Subcutaneous abdominal adipose tissue (tissue), 5 donors: ENCODE measurements around the gene C1orf21.
A peak's percentile ranks its signal among the peaks of the same experiment; 100 is the strongest.

Experiments used
- H3K27ac ChIP-seq: one replicate; pipeline ENCODE4 v1.7.0; 2013; ENCODE audit warnings: low read depth, mild to moderate bottlenecking, inconsistent platforms, low read length, moderate library complexity
- H3K27me3 ChIP-seq, 5 donors: one replicate each; pipeline ENCODE4 v1.7.0; 2013; ENCODE audit warnings: low read length in 5 of 5, inconsistent platforms in 1 of 5; ENCODE audit not compliant: control insufficient read depth in 5 of 5, insufficient read depth in 4 of 5
- H3K36me3 ChIP-seq, 5 donors: one replicate each; pipeline ENCODE4 v1.7.0; 2013; ENCODE audit warnings: low read length in 5 of 5; ENCODE audit not compliant: control insufficient read depth in 5 of 5, insufficient read depth in 5 of 5
- H3K4me1 ChIP-seq, 5 donors: one replicate each; pipeline ENCODE4 v1.7.0; 2013; ENCODE audit warnings: low read length in 5 of 5, mild to moderate bottlenecking in 3 of 5, moderate library complexity in 1 of 5; ENCODE audit not compliant: control insufficient read depth in 5 of 5, insufficient read depth in 5 of 5
- H3K4me3 ChIP-seq, 5 donors: one replicate each; pipeline ENCODE4 v1.7.0; 2013; ENCODE audit warnings: low read length in 5 of 5, low read depth in 1 of 5
- H3K9ac ChIP-seq, 5 donors: one replicate each; pipeline ENCODE4 v1.7.0; 2013; ENCODE audit warnings: low read length in 5 of 5, mild to moderate bottlenecking in 4 of 5, moderate library complexity in 3 of 5
- H3K9me3 ChIP-seq, 5 donors: one replicate each; pipeline ENCODE4 v1.7.0; 2013; ENCODE audit warnings: low read length in 5 of 5; ENCODE audit not compliant: control insufficient read depth in 5 of 5
- donor health status: healthy.
- donor health status: healthy.
- donor health status: healthy.
- donor health status: healthy.
- donor health status: healthy.

Gene C1orf21

DNA sequence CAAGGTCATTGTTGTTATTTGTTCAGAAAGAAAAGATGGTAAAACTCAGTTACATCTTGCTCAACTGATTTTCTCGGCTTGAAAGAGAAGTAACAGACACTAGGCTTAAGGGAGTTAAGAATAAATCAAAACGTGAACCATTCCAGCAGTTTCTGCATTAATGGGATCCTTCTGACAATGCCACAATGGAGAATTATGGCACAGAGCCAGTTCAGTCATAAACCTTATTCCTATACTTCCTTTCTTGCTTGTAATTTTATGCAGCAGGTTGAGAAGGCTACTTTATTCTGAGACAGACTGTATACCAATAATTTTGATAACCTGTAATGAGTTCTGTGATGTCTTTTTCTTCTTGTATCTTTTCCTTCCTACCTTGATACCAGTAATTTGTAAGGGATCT lies 167.0 kb downstream of the C1orf21 start:
- H3K36me3 ChIP-seq = no peaks in the 10 kb centered on the region
- H3K9ac ChIP-seq = no peak overlapping the region
- no peaks in the 10 kb centered on the region for H3K27me3 ChIP-seq
- H3K4me1 ChIP-seq = peaks cover 0 to 22% (median 3%) of the 10 kb centered on the region in 5 donors
- no peak overlapping the region for H3K27ac ChIP-seq
- H3K4me3 ChIP-seq = no peak overlapping the region
- H3K9me3 ChIP-seq = no peaks in the 10 kb centered on the region

DNA sequence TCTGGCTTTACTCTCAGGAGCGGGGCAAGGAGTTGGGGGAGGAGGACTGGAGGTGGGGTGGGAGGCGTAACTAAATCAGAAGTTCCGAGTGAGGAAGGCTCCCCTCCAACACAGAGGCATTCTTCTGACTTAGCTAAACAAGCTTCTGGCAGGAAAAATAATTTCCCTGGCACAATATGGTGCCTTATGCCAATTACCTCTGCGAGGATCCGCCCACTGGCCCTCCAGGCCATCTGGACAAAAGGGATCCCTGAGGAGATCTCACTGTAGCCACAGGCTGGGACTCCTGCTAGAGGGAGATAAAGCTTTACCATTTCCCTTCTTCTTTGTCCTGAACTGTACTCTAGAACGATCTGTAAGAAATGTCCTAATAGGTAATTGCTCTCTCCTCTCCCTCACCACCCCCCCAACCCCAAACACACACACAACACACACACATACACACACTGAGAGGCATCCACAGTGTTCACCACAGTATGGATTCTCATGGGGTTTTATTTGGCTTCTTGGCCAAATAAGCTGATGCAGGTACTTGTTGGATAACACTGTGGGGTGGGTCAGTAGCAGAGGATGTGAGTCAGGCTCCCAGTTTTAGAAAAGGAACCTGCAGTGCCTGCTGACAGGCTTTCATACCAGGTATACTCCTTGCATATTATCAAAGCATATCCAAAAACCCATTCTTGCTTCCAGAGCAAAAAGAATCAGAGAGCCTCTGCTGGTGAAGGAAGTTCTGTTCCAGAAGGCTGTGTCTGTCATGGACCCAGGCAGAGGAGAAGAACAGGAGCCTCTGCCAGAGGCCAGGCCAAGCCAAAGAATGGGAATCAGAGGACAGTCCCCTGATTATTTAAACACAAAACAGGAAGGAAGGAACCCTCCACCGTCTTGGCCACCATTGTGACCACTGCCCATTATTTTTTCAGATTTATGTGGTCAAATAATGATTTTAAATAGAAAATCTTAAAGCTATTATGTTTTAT lies 169.1 kb downstream of the C1orf21 start:
- Histone ChIP-seq H3K9me3 (no peaks in the 10 kb centered on the region), H3K27me3 (no peaks in the 10 kb centered on the region), H3K9ac (peak overlapping the region in 1 of 5 donors; percentile 39), H3K27ac (peak overlapping the region; percentile 63), H3K4me1 (peaks cover 0 to 22% (median 3%) of the 10 kb centered on the region in 5 donors), H3K4me3 (no peak overlapping the region), H3K36me3 (no peaks in the 10 kb centered on the region)

GRCh38 chr1:184556665-184557064 lies 169.8 kb downstream of the C1orf21 start:
- Histone ChIP-seq H3K27ac (peak overlapping the region; percentile 63), H3K9ac (no peak overlapping the region), H3K9me3 (no peaks in the 10 kb centered on the region), H3K36me3 (no peaks in the 10 kb centered on the region), H3K4me1 (peaks cover 0 to 22% (median 3%) of the 10 kb centered on the region in 5 donors), H3K4me3 (no peak overlapping the region), H3K27me3 (no peaks in the 10 kb centered on the region)

- H3K4me1 ChIP-seq = peaks cover 5 to 31% (median 9%) of the 10 kb centered on the region in 5 donors
- H3K4me3 ChIP-seq = no peak overlapping the region
- H3K36me3 ChIP-seq = no peaks in the 10 kb centered on the region
- no peaks in the 10 kb centered on the region for H3K9me3 ChIP-seq
- H3K9ac ChIP-seq = no peak overlapping the region
- no peaks in the 10 kb centered on the region for H3K27me3 ChIP-seq
- H3K27ac ChIP-seq = peak overlapping the region; percentile 63
Measured at GRCh38 chr1:184557423-184558347, 170.9 kb downstream of the C1orf21 start.

GRCh38 chr1:184558691-184559090 lies 171.9 kb downstream of the C1orf21 start:
- no peak overlapping the region for H3K27ac ChIP-seq

GRCh38 chr1:184559117-184559713 lies 172.4 kb downstream of the C1orf21 start:
- Histone ChIP-seq H3K27ac (no peak overlapping the region), H3K4me3 (no peak overlapping the region), H3K4me1 (peaks cover 5 to 36% (median 13%) of the 10 kb centered on the region in 5 donors), H3K9ac (no peak overlapping the region), H3K27me3 (no peaks in the 10 kb centered on the region), H3K9me3 (no peaks in the 10 kb centered on the region), H3K36me3 (no peaks in the 10 kb centered on the region)

More at GRCh38 chr1:184558691-184559090, 171.9 kb downstream of the C1orf21 start:
- H3K27me3 ChIP-seq = no peaks in the 10 kb centered on the region
- no peaks in the 10 kb centered on the region for H3K9me3 ChIP-seq
- no peaks in the 10 kb centered on the region for H3K36me3 ChIP-seq
- no peak overlapping the region for H3K4me3 ChIP-seq
- H3K9ac ChIP-seq = no peak overlapping the region
- peaks cover 5 to 36% (median 13%) of the 10 kb centered on the region in 5 donors for H3K4me1 ChIP-seq

DNA sequence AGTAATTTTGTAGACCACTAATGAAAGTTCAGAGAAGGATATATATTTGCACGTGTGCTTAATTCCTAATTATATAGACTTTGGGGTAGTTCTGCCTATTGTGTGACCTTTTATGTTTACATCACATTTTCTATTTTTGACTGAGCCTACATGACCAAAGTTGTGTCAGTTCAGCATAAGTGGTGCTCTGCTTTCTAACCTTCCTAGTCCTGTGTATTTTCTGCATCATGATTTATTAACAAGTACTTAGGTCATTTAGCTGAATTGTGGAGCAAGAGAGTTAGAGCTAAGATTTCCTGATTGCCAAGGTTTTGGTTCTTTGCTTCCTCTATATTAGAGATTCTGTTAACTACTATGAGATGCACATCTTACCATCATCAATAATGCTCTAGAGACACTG lies 176.0 kb downstream of the C1orf21 start:
- Histone ChIP-seq H3K27ac (no peak overlapping the region), H3K27me3 (no peaks in the 10 kb centered on the region), H3K4me1 (peaks cover 3 to 17% (median 12%) of the 10 kb centered on the region in 5 donors), H3K36me3 (peaks cover 0 to 5% (median 0%) of the 10 kb centered on the region in 5 donors), H3K4me3 (no peak overlapping the region), H3K9me3 (no peaks in the 10 kb centered on the region), H3K9ac (no peak overlapping the region)

DNA sequence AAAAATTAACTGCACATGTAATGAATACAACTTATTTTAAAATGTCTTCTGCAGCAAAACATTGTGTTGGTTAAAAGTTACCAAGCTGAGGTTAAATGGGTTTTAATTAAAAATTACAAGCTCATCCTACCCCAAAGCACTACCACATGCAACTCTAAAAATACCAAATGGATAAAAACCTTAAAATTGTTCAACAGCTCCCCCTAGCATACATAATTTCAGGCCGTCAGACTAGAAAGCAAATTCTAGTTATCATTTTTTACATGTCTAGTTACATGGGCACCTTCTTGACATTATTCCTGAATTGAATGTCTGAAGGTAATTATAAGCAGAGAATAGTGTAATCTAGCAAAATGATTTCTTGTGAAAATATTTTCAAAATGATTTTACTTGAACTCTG lies 176.5 kb downstream of the C1orf21 start:
- Histone ChIP-seq H3K9ac (no peak overlapping the region), H3K9me3 (no peaks in the 10 kb centered on the region), H3K36me3 (peaks cover 0 to 5% (median 0%) of the 10 kb centered on the region in 5 donors), H3K27me3 (no peaks in the 10 kb centered on the region), H3K4me1 (peaks cover 3 to 15% (median 10%) of the 10 kb centered on the region in 5 donors), H3K27ac (no peak overlapping the region), H3K4me3 (no peak overlapping the region)

- no peaks in the 10 kb centered on the region for H3K9me3 ChIP-seq
- peaks cover 0 to 5% (median 0%) of the 10 kb centered on the region in 5 donors for H3K36me3 ChIP-seq
- H3K27ac ChIP-seq = no peak overlapping the region
- H3K4me1 ChIP-seq = peaks cover 3 to 16% (median 10%) of the 10 kb centered on the region in 5 donors
- H3K27me3 ChIP-seq = no peaks in the 10 kb centered on the region
- H3K4me3 ChIP-seq = no peak overlapping the region
- H3K9ac ChIP-seq = no peak overlapping the region
Measured at GRCh38 chr1:184567009-184567408, 180.2 kb downstream of the C1orf21 start.
